ENCODE results near the gene SNAP47. TPM values are rescaled to one million over a fixed set of nuclear protein-coding genes. Genes with fewer than 3 reads are reported as not detected.

Gene SNAP47
- total and polyA plus RNA-seq, 4 donors = 10.6 to 63.0 (median 22.8) TPM

GRCh38 chr1:227790034-227790400, 54.8 kb downstream of the SNAP47 start:
- H3K9ac ChIP-seq (ENCODE audit: insufficient read depth in 1 of 2, low read length in 2 of 2) = no peak overlapping the region
- peaks cover 0 to 8% (median 8%) of the 10 kb centered on the region in 3 donors for H3K27me3 ChIP-seq (ENCODE audit: control insufficient read depth in 3 of 3, insufficient read depth in 3 of 3, low read length in 2 of 3)
- no peak for ATAC-seq (ENCODE audit: insufficient read depth, low FRiP score)
- DNase-seq = no peak
- peaks cover 0 to 55% (median 13%) of the 10 kb centered on the region in 5 donors for H3K4me1 ChIP-seq (ENCODE audit: control insufficient read depth in 5 of 5, insufficient read depth in 5 of 5, low read length in 5 of 5)
- no peak for TF ChIP-seq CTCF (IDR thresholded peaks at IDR 0.05; ENCODE audit: control extremely low read depth, extremely low read depth)
- H3K9me3 ChIP-seq (ENCODE audit: control insufficient read depth in 4 of 4, insufficient read depth in 3 of 4, low read length in 3 of 4) = peaks cover 0 to 2% (median 0%) of the 10 kb centered on the region in 4 donors
- 90 to 94% methylated on average over 2 of the region's 2 CpGs for WGBS, 2 donors
- H3K36me3 ChIP-seq (ENCODE audit: control insufficient read depth in 4 of 4, insufficient read depth in 4 of 4, low read length in 4 of 4) = no peaks in the 10 kb centered on the region
- H3K27ac ChIP-seq (ENCODE audit: low read depth in 1 of 2, low read length in 1 of 2) = no peak overlapping the region
- H3K4me3 ChIP-seq = no peak overlapping the region

GRCh38 chr1:227790868-227791267, 55.6 kb downstream of the SNAP47 start:
- Histone ChIP-seq H3K27ac (ENCODE audit: low read depth in 1 of 2, low read length in 1 of 2) (no peak overlapping the region), H3K27me3 (ENCODE audit: control insufficient read depth in 3 of 3, insufficient read depth in 3 of 3, low read length in 2 of 3) (peaks cover 0 to 7% (median 4%) of the 10 kb centered on the region in 3 donors), H3K36me3 (ENCODE audit: control insufficient read depth in 4 of 4, insufficient read depth in 4 of 4, low read length in 4 of 4) (no peaks in the 10 kb centered on the region), H3K9me3 (ENCODE audit: control insufficient read depth in 4 of 4, insufficient read depth in 3 of 4, low read length in 3 of 4) (peaks cover 0 to 2% (median 0%) of the 10 kb centered on the region in 4 donors), H3K9ac (ENCODE audit: insufficient read depth in 1 of 2, low read length in 2 of 2) (no peak overlapping the region), H3K4me1 (ENCODE audit: control insufficient read depth in 5 of 5, insufficient read depth in 5 of 5, low read length in 5 of 5) (peaks cover 0 to 55% (median 13%) of the 10 kb centered on the region in 5 donors), H3K4me3 (no peak overlapping the region)
- no peak for TF ChIP-seq CTCF (IDR thresholded peaks at IDR 0.05; ENCODE audit: control extremely low read depth, extremely low read depth)
- WGBS, 2 donors = 81 to 88% methylated on average over 4 of the region's 4 CpGs
- ATAC-seq (ENCODE audit: insufficient read depth, low FRiP score) (no peak), DNase-seq (no peak)

GRCh38 chr1:227791425-227792143, 56.3 kb downstream of the SNAP47 start:
- Histone ChIP-seq H3K4me1 (ENCODE audit: control insufficient read depth in 5 of 5, insufficient read depth in 5 of 5, low read length in 5 of 5) (peaks cover 0 to 50% (median 13%) of the 10 kb centered on the region in 5 donors), H3K27me3 (ENCODE audit: control insufficient read depth in 3 of 3, insufficient read depth in 3 of 3, low read length in 2 of 3) (no peaks in the 10 kb centered on the region), H3K36me3 (ENCODE audit: control insufficient read depth in 4 of 4, insufficient read depth in 4 of 4, low read length in 4 of 4) (no peaks in the 10 kb centered on the region), H3K27ac (ENCODE audit: low read depth in 1 of 2, low read length in 1 of 2) (no peak overlapping the region), H3K9me3 (ENCODE audit: control insufficient read depth in 4 of 4, insufficient read depth in 3 of 4, low read length in 3 of 4) (peaks cover 0 to 2% (median 0%) of the 10 kb centered on the region in 4 donors), H3K9ac (ENCODE audit: insufficient read depth in 1 of 2, low read length in 2 of 2) (no peak overlapping the region), H3K4me3 (no peak overlapping the region)
- ATAC-seq (ENCODE audit: insufficient read depth, low FRiP score) (no peak), DNase-seq (peak in 2 of 3 donors; percentile 60 to 68)
- WGBS, 2 donors = 88 to 91% methylated on average over 6 of the region's 6 CpGs
- TF ChIP-seq CTCF (IDR thresholded peaks at IDR 0.05; ENCODE audit: control extremely low read depth, extremely low read depth) = no peak
